Measurements from ENCODE around the gene CCDC184. TPM values are rescaled to one million over a fixed set of nuclear protein-coding genes. Genes with fewer than 3 reads are reported as not detected.

The CCDC184 gene
- polyA plus RNA-seq, 1 of the 3 experiments (the other 2 are of a cell fraction), result 5.8 TPM

DNA sequence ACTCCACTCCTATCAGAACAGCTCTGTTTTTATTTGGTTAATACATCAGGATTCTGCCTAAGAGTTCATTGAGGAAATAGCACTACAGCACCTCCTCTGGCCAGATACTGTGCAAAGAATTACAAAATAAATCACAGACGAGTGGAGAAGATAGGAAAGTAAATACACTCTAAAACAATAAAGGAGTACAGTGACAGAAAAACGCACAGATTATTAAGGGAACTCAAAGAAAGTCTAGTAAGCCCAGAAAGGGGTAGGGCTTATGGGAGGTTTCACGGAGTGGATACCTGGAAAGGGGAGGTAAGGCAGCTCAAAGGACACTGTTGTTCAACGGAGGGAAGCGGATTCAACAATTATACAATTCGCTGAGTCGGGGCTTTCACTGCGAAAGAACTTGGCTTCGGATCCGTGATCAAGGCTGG is 14.1 kb downstream of the CCDC184 start:
- Histone ChIP-seq H3K79me2 (ENCODE audit: insufficient read depth) (no peaks in the 10 kb centered on the region), H3K9me2 (no peaks in the 10 kb centered on the region), H3K4me2 (peak overlapping the region; percentile 81), H3K4me3 (ENCODE audit: low read depth in 2 of 2, low read length in 1 of 2) (peak overlapping the region; percentile 67 to 83), H2AFZ (ENCODE audit: low read depth) (peak overlapping the region; percentile 100), H3K4me1 (ENCODE audit: control insufficient read depth in 1 of 2, insufficient read depth in 2 of 2, low read depth in 1 of 2, low read length in 1 of 2) (peaks cover 7 to 21% of the 10 kb centered on the region in 2 experiments), H3K9ac (peak overlapping the region; percentile 81), H3F3A (replicated peaks; ENCODE audit: insufficient read depth) (peaks cover 19% of the 10 kb centered on the region), H3K27ac (ENCODE audit: low read depth in 2 of 2, low read length in 1 of 2) (peak overlapping the region; percentile 64 to 95), H3K9me3 (no peaks in the 10 kb centered on the region), H3K36me3 (replicated peaks in 1 of 2; ENCODE audit: control insufficient read depth in 1 of 2, insufficient read depth in 2 of 2, low read length in 1 of 2) (no peaks in the 10 kb centered on the region), H4K20me1 (ENCODE audit: insufficient read depth) (no peaks in the 10 kb centered on the region), H3K27me3 (ENCODE audit: insufficient read depth) (no peaks in the 10 kb centered on the region)
- peak; percentile 41 for DNase-seq
- ChIA-PET CTCF (interaction anchor here (0.6 to 6.4 kb wide), 24 partner anchors 11 to 654 kb away, joined by 3 to 90 read pairs (median 4); partner anchors contain the start of genes ASB8 and CCDC184), POLR2A (interaction anchor here (0.6 to 1.2 kb wide), 4 partner anchors 13 to 92 kb away, joined by 3 read pairs; partner anchors contain the start of genes CCDC184 and SENP1)
- 1% methylated on average over 8 of the region's 10 CpGs for WGBS (ENCODE audit: low lambda C conversion rate)
- TF ChIP-seq EP300 (IDR thresholded peaks at IDR 0.05; ENCODE audit: borderline replicate concordance in 1 of 2, low read depth in 1 of 2, low read length in 1 of 2), result no peak
- TF ChIP-seq RAD21 (IDR thresholded peaks at IDR 0.05; ENCODE audit: low read length), result peak; percentile 43; the same call in 1 of the 2 replicates
- TF ChIP-seq, protein P1, sequence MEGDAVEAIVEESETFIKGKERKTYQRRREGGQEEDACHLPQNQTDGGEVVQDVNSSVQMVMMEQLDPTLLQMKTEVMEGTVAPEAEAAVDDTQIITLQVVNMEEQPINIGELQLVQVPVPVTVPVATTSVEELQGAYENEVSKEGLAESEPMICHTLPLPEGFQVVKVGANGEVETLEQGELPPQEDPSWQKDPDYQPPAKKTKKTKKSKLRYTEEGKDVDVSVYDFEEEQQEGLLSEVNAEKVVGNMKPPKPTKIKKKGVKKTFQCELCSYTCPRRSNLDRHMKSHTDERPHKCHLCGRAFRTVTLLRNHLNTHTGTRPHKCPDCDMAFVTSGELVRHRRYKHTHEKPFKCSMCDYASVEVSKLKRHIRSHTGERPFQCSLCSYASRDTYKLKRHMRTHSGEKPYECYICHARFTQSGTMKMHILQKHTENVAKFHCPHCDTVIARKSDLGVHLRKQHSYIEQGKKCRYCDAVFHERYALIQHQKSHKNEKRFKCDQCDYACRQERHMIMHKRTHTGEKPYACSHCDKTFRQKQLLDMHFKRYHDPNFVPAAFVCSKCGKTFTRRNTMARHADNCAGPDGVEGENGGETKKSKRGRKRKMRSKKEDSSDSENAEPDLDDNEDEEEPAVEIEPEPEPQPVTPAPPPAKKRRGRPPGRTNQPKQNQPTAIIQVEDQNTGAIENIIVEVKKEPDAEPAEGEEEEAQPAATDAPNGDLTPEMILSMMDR (IDR thresholded peaks at IDR 0.05), result peak; percentile 73
- no peak for TF ChIP-seq NRF1 (IDR thresholded peaks at IDR 0.05; ENCODE audit: low read depth, low read length)

DNA sequence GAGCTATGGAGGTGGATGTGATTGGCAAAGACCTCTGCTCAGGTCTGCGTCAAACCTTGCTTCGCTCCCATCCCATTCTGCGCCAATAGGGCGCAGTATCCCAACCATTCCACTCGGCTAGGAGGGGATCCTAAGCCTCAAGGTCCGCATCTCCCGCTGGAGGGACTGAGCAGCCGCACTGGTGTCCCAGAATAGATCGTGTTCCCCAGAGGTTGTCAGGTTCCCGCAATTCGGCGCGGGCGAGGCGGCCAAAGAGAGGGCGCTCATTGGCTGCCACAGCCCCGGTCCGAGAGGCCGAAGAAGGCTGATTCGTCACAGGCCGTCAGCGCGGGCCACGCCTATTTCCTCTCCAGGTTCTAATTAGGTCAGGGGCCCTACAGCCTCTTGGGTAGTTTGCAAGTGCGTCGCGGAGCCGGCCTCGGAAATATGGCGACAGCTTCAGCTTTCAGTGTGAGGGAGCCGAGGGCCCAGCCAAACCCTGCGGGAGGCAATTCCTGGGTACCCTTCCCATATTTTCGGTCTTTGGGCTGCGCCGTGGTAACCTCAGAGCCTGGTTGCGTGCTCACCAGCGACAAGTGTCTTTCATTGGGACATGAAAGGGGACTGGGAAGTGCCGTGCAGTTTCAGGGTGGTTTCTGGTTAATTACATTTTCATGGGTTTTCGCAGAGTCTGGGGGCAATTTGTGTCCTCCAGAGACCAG is 14.7 kb downstream of the CCDC184 start:
- Histone ChIP-seq H2AFZ (ENCODE audit: low read depth) (peak overlapping the region; percentile 100), H3K4me1 (ENCODE audit: control insufficient read depth in 1 of 2, insufficient read depth in 2 of 2, low read depth in 1 of 2, low read length in 1 of 2) (peaks cover 7 to 19% of the 10 kb centered on the region in 2 experiments), H3K9me2 (no peaks in the 10 kb centered on the region), H3F3A (replicated peaks; ENCODE audit: insufficient read depth) (peaks cover 19% of the 10 kb centered on the region), H3K9me3 (no peaks in the 10 kb centered on the region), H3K27ac (ENCODE audit: low read depth in 2 of 2, low read length in 1 of 2) (peak overlapping the region; percentile 64 to 96), H3K79me2 (ENCODE audit: insufficient read depth) (no peaks in the 10 kb centered on the region), H3K4me2 (peak overlapping the region; percentile 81), H3K9ac (peak overlapping the region; percentile 81), H4K20me1 (ENCODE audit: insufficient read depth) (no peaks in the 10 kb centered on the region), H3K4me3 (ENCODE audit: low read depth in 2 of 2, low read length in 1 of 2) (peak overlapping the region; percentile 67 to 83), H3K27me3 (ENCODE audit: insufficient read depth) (no peaks in the 10 kb centered on the region), H3K36me3 (replicated peaks in 1 of 2; ENCODE audit: control insufficient read depth in 1 of 2, insufficient read depth in 2 of 2, low read length in 1 of 2) (no peaks in the 10 kb centered on the region)
- 0% methylated on average over 18 of the region's 39 CpGs for WGBS (ENCODE audit: low lambda C conversion rate)
- CTCF ChIA-PET, result interaction anchor here (0.6 to 6.4 kb wide), 19 partner anchors 11 to 427 kb away, joined by 3 to 90 read pairs (median 5); partner anchors contain the start of genes ASB8 and CCDC184
- POLR2A ChIA-PET, result interaction anchor here (0.6 to 1.2 kb wide), 3 partner anchors 13 to 92 kb away, joined by 3 read pairs; partner anchors contain the start of genes CCDC184 and SENP1
- peak; percentile 91 for DNase-seq
- peak; percentile 85 for TF ChIP-seq TAF1 (IDR thresholded peaks at IDR 0.05; ENCODE audit: borderline replicate concordance, low read depth, low read length)
- peak; percentile 11; the same call in 1 of the 2 replicates for TF ChIP-seq SMC3 (IDR thresholded peaks at IDR 0.05; ENCODE audit: low read depth, low read length)
- peak; percentile 37; the same call in 1 of the 2 replicates for TF ChIP-seq NRF1 (IDR thresholded peaks at IDR 0.05; ENCODE audit: low read depth, low read length)
- TF ChIP-seq MAX (IDR thresholded peaks at IDR 0.05; ENCODE audit: low read depth), result peak; percentile 62; the same call in 1 of the 2 replicates
- TF ChIP-seq RCOR1 (IDR thresholded peaks at IDR 0.05; ENCODE audit: low read length), result peak; percentile 67
- no peak for TF ChIP-seq IRF3 (IDR thresholded peaks at IDR 0.05; ENCODE audit: low read depth, low read length)
- TF ChIP-seq YY1 (IDR thresholded peaks at IDR 0.05; ENCODE audit: low read depth), result peak; percentile 81
- TF ChIP-seq NFIC (IDR thresholded peaks at IDR 0.05; ENCODE audit: borderline replicate concordance), result no peak
- TF ChIP-seq GABPA (IDR thresholded peaks at IDR 0.05; ENCODE audit: low read depth), result no peak
- TF ChIP-seq, protein P2, sequence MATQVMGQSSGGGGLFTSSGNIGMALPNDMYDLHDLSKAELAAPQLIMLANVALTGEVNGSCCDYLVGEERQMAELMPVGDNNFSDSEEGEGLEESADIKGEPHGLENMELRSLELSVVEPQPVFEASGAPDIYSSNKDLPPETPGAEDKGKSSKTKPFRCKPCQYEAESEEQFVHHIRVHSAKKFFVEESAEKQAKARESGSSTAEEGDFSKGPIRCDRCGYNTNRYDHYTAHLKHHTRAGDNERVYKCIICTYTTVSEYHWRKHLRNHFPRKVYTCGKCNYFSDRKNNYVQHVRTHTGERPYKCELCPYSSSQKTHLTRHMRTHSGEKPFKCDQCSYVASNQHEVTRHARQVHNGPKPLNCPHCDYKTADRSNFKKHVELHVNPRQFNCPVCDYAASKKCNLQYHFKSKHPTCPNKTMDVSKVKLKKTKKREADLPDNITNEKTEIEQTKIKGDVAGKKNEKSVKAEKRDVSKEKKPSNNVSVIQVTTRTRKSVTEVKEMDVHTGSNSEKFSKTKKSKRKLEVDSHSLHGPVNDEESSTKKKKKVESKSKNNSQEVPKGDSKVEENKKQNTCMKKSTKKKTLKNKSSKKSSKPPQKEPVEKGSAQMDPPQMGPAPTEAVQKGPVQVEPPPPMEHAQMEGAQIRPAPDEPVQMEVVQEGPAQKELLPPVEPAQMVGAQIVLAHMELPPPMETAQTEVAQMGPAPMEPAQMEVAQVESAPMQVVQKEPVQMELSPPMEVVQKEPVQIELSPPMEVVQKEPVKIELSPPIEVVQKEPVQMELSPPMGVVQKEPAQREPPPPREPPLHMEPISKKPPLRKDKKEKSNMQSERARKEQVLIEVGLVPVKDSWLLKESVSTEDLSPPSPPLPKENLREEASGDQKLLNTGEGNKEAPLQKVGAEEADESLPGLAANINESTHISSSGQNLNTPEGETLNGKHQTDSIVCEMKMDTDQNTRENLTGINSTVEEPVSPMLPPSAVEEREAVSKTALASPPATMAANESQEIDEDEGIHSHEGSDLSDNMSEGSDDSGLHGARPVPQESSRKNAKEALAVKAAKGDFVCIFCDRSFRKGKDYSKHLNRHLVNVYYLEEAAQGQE (IDR thresholded peaks at IDR 0.05; ENCODE audit: low read depth, low read length), result 0 out of 2 replicates have a peak, but pooled peaks have one; percentile 8
- peak; percentile 61 for TF ChIP-seq FOXJ3 (CRISPR knock-in tag; IDR thresholded peaks at IDR 0.05)
- TF ChIP-seq, protein P1 (IDR thresholded peaks at IDR 0.05), result no peak
- no peak; the same call in 1 of the 2 replicates for TF ChIP-seq RAD21 (IDR thresholded peaks at IDR 0.05; ENCODE audit: low read length)

All from SK-N-SH (cell line).